DND-41 (cell line): ENCODE measurements around the gene DEK.

Experiments
- ATAC-seq: fragments of 200-7000 bp; cut with Tn5 transposase; 3 replicates; pipeline ENCODE4 v1.9.1; 2021; ENCODE audit warnings: low read depth; ENCODE audit not compliant: insufficient read depth
- DNase-seq: peaks from one replicate; pipeline ENCODE4 v3.0.0-alpha.2; 2020
- H2AFZ ChIP-seq: 2 replicates; pipeline ENCODE4 v1.6.0; 2012; ENCODE audit warnings: low read depth, low read length
- H3K27ac ChIP-seq: 2 replicates; pipeline ENCODE4 v1.5.1; 2012; ENCODE audit warnings: low read length, inconsistent platforms
- H3K27me3 ChIP-seq: fragments of 200-600 bp; sonication (generic); 2 replicates; pipeline ENCODE4 v1.6.0; 2012; ENCODE audit warnings: low read length, mild to moderate bottlenecking, inconsistent platforms; ENCODE audit not compliant: insufficient read depth, poor library complexity
- H3K36me3 ChIP-seq: 2 replicates; pipeline ENCODE4 v1.5.1; 2012; ENCODE audit warnings: low read length, inconsistent platforms; ENCODE audit not compliant: insufficient read depth
- H3K4me1 ChIP-seq: 2 replicates; pipeline ENCODE4 v1.5.1; 2012; ENCODE audit warnings: mild to moderate bottlenecking, low read length; ENCODE audit not compliant: insufficient read depth
- H3K4me2 ChIP-seq: 2 replicates; pipeline ENCODE4 v1.6.0; 2012; ENCODE audit warnings: mild to moderate bottlenecking, moderate library complexity, low read length, inconsistent platforms; ENCODE audit not compliant: insufficient read depth
- H3K4me3 ChIP-seq, 2 experiments: fragments of 200-600 bp in 1 of 2; shearing (Covaris generic) in 1 of 2; 2 replicates each; pipeline ENCODE4 v1.5.1; 2012 to 2016; ENCODE audit warnings: inconsistent platforms in 2 of 2, low read length in 2 of 2, mild to moderate bottlenecking in 2 of 2, low read depth in 1 of 2, moderate library complexity in 1 of 2
- H3K79me2 ChIP-seq: 2 replicates; pipeline ENCODE4 v1.6.0; 2012; ENCODE audit warnings: low read length, inconsistent platforms; ENCODE audit not compliant: insufficient read depth
- H3K9ac ChIP-seq: 2 replicates; pipeline ENCODE4 v1.6.0; 2012; ENCODE audit warnings: low read depth, mild to moderate bottlenecking, inconsistent platforms, low read length, moderate library complexity
- H3K9me3 ChIP-seq: 2 replicates; pipeline ENCODE4 v1.5.1; 2012; ENCODE audit warnings: low read length, moderate library complexity, mild to moderate bottlenecking, inconsistent platforms; ENCODE audit not compliant: insufficient read depth, severe bottlenecking
- H4K20me1 ChIP-seq: 2 replicates; pipeline ENCODE4 v1.6.0; 2012; ENCODE audit warnings: low read length; ENCODE audit not compliant: insufficient read depth
- EZH2 ChIP-seq: IDR thresholded peaks from 3 replicates; pipeline ENCODE4 v1.6.1; 2012; ENCODE audit warnings: borderline replicate concordance, low read depth, mild to moderate bottlenecking, moderate library complexity, low read length, inconsistent platforms; ENCODE audit not compliant: severe bottlenecking
- TF ChIP-seq, protein P1 (sequence below): IDR thresholded peaks from 2 replicates; pipeline ENCODE4 v1.5.1; 2012; ENCODE audit warnings: borderline replicate concordance, low read length, moderate library complexity, mild to moderate bottlenecking; ENCODE audit not compliant: poor library complexity, severe bottlenecking; ENCODE audit errors: extremely low read depth

The DEK gene

DNA sequence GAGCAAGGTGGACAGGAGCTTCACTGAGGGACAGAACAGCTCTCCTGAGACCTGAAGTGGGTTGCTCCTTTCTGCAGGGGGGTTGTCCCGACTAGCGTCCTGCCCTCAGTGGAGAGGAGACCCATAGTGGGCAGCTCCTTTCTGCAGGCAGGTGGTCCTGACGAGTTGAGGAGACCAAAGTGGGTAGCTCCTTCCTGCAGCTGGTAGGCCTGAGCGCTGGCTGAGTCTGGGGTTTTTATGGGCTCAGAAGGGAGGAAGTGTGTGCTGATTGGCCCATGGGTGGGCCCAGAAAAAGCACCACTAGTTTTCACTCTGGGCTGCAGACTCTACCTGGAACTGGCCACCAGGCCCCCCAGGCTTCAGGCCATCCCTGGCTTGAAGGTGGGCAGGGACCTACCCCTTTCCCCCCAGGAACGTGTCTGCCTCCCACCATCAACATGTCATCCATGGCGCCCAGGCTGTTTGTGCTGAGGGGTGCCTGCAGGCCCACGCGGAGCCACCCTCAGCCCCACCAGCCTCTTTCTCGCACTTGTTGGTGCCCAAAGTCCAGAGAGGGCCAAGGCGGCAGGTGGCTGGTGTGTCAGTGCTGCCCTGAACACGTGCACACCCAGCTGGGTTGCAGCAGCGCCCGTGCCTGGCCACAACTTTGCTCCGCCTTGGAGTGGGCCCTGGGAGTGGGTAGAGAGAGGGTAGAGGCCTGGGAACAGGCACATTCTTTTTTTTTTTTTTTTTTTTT lies 1.6 kb upstream of the DEK start:
- no peak for ATAC-seq
- no peak for TF ChIP-seq EZH2
- TF ChIP-seq, protein P1, sequence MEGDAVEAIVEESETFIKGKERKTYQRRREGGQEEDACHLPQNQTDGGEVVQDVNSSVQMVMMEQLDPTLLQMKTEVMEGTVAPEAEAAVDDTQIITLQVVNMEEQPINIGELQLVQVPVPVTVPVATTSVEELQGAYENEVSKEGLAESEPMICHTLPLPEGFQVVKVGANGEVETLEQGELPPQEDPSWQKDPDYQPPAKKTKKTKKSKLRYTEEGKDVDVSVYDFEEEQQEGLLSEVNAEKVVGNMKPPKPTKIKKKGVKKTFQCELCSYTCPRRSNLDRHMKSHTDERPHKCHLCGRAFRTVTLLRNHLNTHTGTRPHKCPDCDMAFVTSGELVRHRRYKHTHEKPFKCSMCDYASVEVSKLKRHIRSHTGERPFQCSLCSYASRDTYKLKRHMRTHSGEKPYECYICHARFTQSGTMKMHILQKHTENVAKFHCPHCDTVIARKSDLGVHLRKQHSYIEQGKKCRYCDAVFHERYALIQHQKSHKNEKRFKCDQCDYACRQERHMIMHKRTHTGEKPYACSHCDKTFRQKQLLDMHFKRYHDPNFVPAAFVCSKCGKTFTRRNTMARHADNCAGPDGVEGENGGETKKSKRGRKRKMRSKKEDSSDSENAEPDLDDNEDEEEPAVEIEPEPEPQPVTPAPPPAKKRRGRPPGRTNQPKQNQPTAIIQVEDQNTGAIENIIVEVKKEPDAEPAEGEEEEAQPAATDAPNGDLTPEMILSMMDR = no peak
- H2AFZ ChIP-seq = peak overlapping the region; percentile 85; the same call in 1 of the 2 replicates
- DNase-seq = peak; percentile 16
- peaks cover 48% of the 10 kb centered on the region for H3K79me2 ChIP-seq
- H3K27ac ChIP-seq = no peak overlapping the region; the same call in 1 of the 2 replicates
- peak overlapping the region; percentile 90; the same call in 1 of the 2 replicates for H3K9ac ChIP-seq
- H3K4me2 ChIP-seq = peak overlapping the region; percentile 73
- peaks cover 58% of the 10 kb centered on the region for H3K4me1 ChIP-seq
- peaks cover 11% of the 10 kb centered on the region for H3K9me3 ChIP-seq
- H3K36me3 ChIP-seq = peaks cover 33% of the 10 kb centered on the region
- H3K27me3 ChIP-seq = no peaks in the 10 kb centered on the region
- peak overlapping the region in 1 of 2 experiments; percentile 69; a peak in 2 of 4 replicates for H3K4me3 ChIP-seq
- peaks cover 24% of the 10 kb centered on the region for H4K20me1 ChIP-seq

DNA sequence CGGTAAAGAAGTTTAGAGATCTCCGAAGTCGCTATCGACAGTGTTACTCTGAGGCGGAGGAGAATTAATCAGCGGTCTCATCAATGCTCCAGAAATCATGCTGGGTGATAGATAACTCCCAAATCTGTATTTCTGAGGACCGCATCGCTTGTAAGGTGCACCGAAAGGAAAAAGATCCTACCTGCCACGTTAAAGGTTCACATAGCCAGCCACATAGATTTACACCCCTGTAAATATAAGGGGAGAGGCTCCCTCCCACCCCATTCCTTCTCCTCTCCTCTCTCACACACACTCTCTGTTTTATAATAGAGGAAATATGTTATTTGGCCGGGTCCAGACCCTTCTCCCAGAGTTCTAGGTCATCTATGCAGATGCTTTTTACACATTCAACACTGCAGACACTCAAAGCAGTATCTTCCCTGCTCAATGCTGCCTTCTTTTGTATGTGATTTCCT lies 620 bp upstream of the DEK start:
- Histone ChIP-seq H3K4me2 (peak overlapping the region; percentile 73), H3K9ac (peak overlapping the region; percentile 90), H3K27ac (peak overlapping the region; percentile 84), H3K79me2 (peaks cover 58% of the 10 kb centered on the region), H3K4me3 (peak overlapping the region; percentile 27 to 69; a peak in 3 of 4 replicates), H3K27me3 (no peaks in the 10 kb centered on the region), H3K4me1 (peaks cover 64% of the 10 kb centered on the region), H2AFZ (peak overlapping the region; percentile 85), H3K9me3 (peaks cover 11% of the 10 kb centered on the region), H4K20me1 (peaks cover 34% of the 10 kb centered on the region), H3K36me3 (peaks cover 43% of the 10 kb centered on the region)
- no peak for DNase-seq
- TF ChIP-seq, protein P1 = no peak
- no peak for TF ChIP-seq EZH2
- ATAC-seq = no peak

DNA sequence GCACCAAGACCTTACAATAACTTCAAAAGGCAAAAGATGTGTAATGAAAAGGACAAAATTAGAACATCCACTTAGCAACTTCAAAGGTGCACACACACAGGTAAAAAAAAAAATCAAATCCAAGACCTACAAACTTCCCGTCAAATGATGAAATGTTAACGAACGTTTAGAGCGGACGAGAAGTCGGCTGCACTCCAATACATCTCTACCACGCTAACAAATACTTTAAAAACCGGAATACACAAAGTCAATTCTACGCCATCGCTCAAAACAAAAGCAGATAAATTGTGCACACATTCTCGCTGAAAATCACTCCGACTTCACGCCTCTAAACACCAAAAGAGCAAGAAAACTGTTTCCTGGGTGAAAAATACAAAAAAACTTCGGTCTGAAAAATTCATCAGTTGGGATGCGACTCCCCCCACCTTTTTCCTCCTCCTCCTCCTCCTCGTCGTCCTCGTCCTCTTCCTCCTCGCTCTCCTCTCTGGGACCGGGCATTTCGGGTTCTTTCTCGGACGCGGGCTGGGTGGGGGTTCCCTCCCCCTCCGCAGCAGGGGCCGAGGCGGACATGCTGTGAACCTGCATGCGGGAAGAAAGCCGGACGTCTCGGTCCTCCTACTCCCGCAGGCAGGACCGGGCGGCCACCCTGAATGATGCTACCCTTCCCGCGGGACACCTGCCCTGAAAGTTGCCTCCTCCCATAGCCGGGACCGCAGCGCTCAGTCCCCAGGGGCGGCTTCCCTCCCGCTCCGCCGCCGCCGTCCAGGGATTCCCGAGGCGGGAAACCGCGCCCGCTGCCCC lies 712 bp downstream of the DEK start:
- ATAC-seq = peak; percentile 1; the same call in 1 of the 3 replicates

More for the DNA sequence above, 712 bp downstream of the DEK start:
- H3K9me3 ChIP-seq = peaks cover 11% of the 10 kb centered on the region
- H3K79me2 ChIP-seq = peaks cover 72% of the 10 kb centered on the region
- H3K4me2 ChIP-seq = peak overlapping the region; percentile 69
- peaks cover 61% of the 10 kb centered on the region for H3K4me1 ChIP-seq
- peak overlapping the region; percentile 47 to 69 for H3K4me3 ChIP-seq
- DNase-seq = peak; percentile 40
- H3K36me3 ChIP-seq = peaks cover 52% of the 10 kb centered on the region
- no peaks in the 10 kb centered on the region for H3K27me3 ChIP-seq
- peak overlapping the region; percentile 94 for H3K27ac ChIP-seq
- peak overlapping the region; percentile 90 for H3K9ac ChIP-seq
- H2AFZ ChIP-seq = peak overlapping the region; percentile 46
- H4K20me1 ChIP-seq = peaks cover 46% of the 10 kb centered on the region
- TF ChIP-seq, protein P1 = no peak
- no peak for TF ChIP-seq EZH2
